Measurements from ENCODE around the gene ABCB7. TPM values are rescaled to one million over a fixed set of nuclear protein-coding genes. Genes with fewer than 3 reads are reported as not detected.

The ABCB7 gene
- total RNA-seq, 2 experiments from 2014 or later: 26.7 to 31.7 TPM

GRCh38 chrX:75155447-75155826, 646 bp downstream of the ABCB7 start:
- TF ChIP-seq, protein P1, sequence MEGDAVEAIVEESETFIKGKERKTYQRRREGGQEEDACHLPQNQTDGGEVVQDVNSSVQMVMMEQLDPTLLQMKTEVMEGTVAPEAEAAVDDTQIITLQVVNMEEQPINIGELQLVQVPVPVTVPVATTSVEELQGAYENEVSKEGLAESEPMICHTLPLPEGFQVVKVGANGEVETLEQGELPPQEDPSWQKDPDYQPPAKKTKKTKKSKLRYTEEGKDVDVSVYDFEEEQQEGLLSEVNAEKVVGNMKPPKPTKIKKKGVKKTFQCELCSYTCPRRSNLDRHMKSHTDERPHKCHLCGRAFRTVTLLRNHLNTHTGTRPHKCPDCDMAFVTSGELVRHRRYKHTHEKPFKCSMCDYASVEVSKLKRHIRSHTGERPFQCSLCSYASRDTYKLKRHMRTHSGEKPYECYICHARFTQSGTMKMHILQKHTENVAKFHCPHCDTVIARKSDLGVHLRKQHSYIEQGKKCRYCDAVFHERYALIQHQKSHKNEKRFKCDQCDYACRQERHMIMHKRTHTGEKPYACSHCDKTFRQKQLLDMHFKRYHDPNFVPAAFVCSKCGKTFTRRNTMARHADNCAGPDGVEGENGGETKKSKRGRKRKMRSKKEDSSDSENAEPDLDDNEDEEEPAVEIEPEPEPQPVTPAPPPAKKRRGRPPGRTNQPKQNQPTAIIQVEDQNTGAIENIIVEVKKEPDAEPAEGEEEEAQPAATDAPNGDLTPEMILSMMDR (conservative IDR thresholded peaks at IDR 0.05; ENCODE audit: low read length): no peak
- TF ChIP-seq EZH2phosphoT487 (IDR thresholded peaks at IDR 0.05; ENCODE audit: borderline replicate concordance, low read depth, low read length): no peak
- Histone ChIP-seq H4K20me1 (ENCODE audit: insufficient read depth, low read length) (no peaks in the 10 kb centered on the region), H2AFZ (ENCODE audit: low read length) (peak overlapping the region; percentile 100), H3K4me2 (ENCODE audit: low read length) (peak overlapping the region; percentile 88), H3K27ac (ENCODE audit: low read depth, low read length, poor library complexity, severe bottlenecking) (peak overlapping the region; percentile 71), H3K36me3 (ENCODE audit: insufficient read depth, low read length) (no peaks in the 10 kb centered on the region), H3K79me2 (ENCODE audit: insufficient read depth, low read depth, low read length) (peaks cover 41% of the 10 kb centered on the region; the same call in 1 of the 2 replicates), H3K9me3 (ENCODE audit: low read length) (no peaks in the 10 kb centered on the region), H3K9me2 (ENCODE audit: insufficient read depth, low read length) (no peaks in the 10 kb centered on the region), H3K4me1 (ENCODE audit: insufficient read depth, low read length, poor library complexity, severe bottlenecking) (peaks cover 11% of the 10 kb centered on the region), H3K4me3 (ENCODE audit: low read depth, low read length, poor library complexity, severe bottlenecking) (peak overlapping the region; percentile 86)
- intact Hi-C loops (cut with micrococcal nuclease; ENCODE audit: unreplicated experiment): loop anchor here (10.0 kb wide), 1 partner anchor 119 kb away; the partner anchor contains the start of gene UPRT
- ChIA-PET POLR2A (interaction anchor here (0.6 to 0.8 kb wide), 2 partner anchors 419 to 566 kb away, joined by 3 to 5 read pairs; no protein-coding TSS in a partner anchor), CTCF (ENCODE audit: unreplicated experiment) (no interaction called here)
- peak; percentile 5 for DNase-seq (ENCODE audit: low spot score)
- BruUV-seq (replicated peaks): TSS peak; percentile 68

GRCh38 chrX:75154871-75155270, 1.2 kb downstream of the ABCB7 start:
- POLR2A ChIA-PET: interaction anchor here (0.6 to 0.8 kb wide), 2 partner anchors 57 to 419 kb away, joined by 3 to 5 read pairs; no protein-coding TSS in a partner anchor
- Histone ChIP-seq H3K9me2 (ENCODE audit: insufficient read depth, low read length) (no peaks in the 10 kb centered on the region), H4K20me1 (ENCODE audit: insufficient read depth, low read length) (no peaks in the 10 kb centered on the region), H3K27ac (ENCODE audit: low read depth, low read length, poor library complexity, severe bottlenecking) (no peak overlapping the region), H2AFZ (ENCODE audit: low read length) (no peak overlapping the region), H3K79me2 (ENCODE audit: insufficient read depth, low read depth, low read length) (peaks cover 46% of the 10 kb centered on the region; the same call in 1 of the 2 replicates), H3K9me3 (ENCODE audit: low read length) (no peaks in the 10 kb centered on the region), H3K4me1 (ENCODE audit: insufficient read depth, low read length, poor library complexity, severe bottlenecking) (peaks cover 11% of the 10 kb centered on the region), H3K4me2 (ENCODE audit: low read length) (peak overlapping the region; percentile 88), H3K4me3 (ENCODE audit: low read depth, low read length, poor library complexity, severe bottlenecking) (peak overlapping the region; percentile 86), H3K36me3 (ENCODE audit: insufficient read depth, low read length) (no peaks in the 10 kb centered on the region)
- intact Hi-C loops (cut with micrococcal nuclease; ENCODE audit: unreplicated experiment): loop anchor here (10.0 kb wide), 1 partner anchor 120 kb away; the partner anchor contains the start of gene UPRT
- TF ChIP-seq, protein P1 (conservative IDR thresholded peaks at IDR 0.05; ENCODE audit: low read length): no peak
- no peak for TF ChIP-seq EZH2phosphoT487 (IDR thresholded peaks at IDR 0.05; ENCODE audit: borderline replicate concordance, low read depth, low read length)
- CTCF ChIA-PET (ENCODE audit: unreplicated experiment): no interaction called here
- BruUV-seq (replicated peaks): no TSS peak
- no peak for DNase-seq (ENCODE audit: low spot score)

GRCh38 chrX:75151827-75152592, 4.1 kb downstream of the ABCB7 start:
- Histone ChIP-seq H3K4me3 (ENCODE audit: low read depth, low read length, poor library complexity, severe bottlenecking) (no peak overlapping the region), H4K20me1 (ENCODE audit: insufficient read depth, low read length) (no peaks in the 10 kb centered on the region), H3K9me2 (ENCODE audit: insufficient read depth, low read length) (no peaks in the 10 kb centered on the region), H3K9me3 (ENCODE audit: low read length) (no peaks in the 10 kb centered on the region), H3K4me2 (ENCODE audit: low read length) (no peak overlapping the region), H3K27ac (ENCODE audit: low read depth, low read length, poor library complexity, severe bottlenecking) (no peak overlapping the region), H3K4me1 (ENCODE audit: insufficient read depth, low read length, poor library complexity, severe bottlenecking) (peaks cover 9% of the 10 kb centered on the region), H2AFZ (ENCODE audit: low read length) (no peak overlapping the region), H3K79me2 (ENCODE audit: insufficient read depth, low read depth, low read length) (peaks cover 64% of the 10 kb centered on the region), H3K36me3 (ENCODE audit: insufficient read depth, low read length) (peaks cover 5% of the 10 kb centered on the region)
- no peak for DNase-seq (ENCODE audit: low spot score)
- intact Hi-C loops (cut with micrococcal nuclease; ENCODE audit: unreplicated experiment): loop anchor here (10.0 kb wide), 1 partner anchor 123 kb away; the partner anchor contains the start of gene UPRT
- ChIA-PET CTCF (ENCODE audit: unreplicated experiment) (no interaction called here), POLR2A (interaction anchor here (0.6 to 1.1 kb wide), 2 partner anchors 12 to 171 kb away, joined by 3 read pairs; no protein-coding TSS in a partner anchor)
- no peak for TF ChIP-seq EZH2phosphoT487 (IDR thresholded peaks at IDR 0.05; ENCODE audit: borderline replicate concordance, low read depth, low read length)
- TF ChIP-seq, protein P1 (conservative IDR thresholded peaks at IDR 0.05; ENCODE audit: low read length): no peak
- BruUV-seq (replicated peaks): no TSS peak
